C4-2B (cell line): ENCODE results near the gene INSYN2B.

Experiments used
- ZFX ChIP-seq: fragments of 450-650 bp; IDR thresholded peaks from 2 replicates; pipeline ENCODE4 v1.6.1; 2017
- TF ChIP-seq, protein P1 (sequence below): fragments of 450-650 bp; conservative IDR thresholded peaks from 2 replicates; pipeline ENCODE4 v1.5.1; 2017; ENCODE audit warnings: mild to moderate bottlenecking

DNA sequence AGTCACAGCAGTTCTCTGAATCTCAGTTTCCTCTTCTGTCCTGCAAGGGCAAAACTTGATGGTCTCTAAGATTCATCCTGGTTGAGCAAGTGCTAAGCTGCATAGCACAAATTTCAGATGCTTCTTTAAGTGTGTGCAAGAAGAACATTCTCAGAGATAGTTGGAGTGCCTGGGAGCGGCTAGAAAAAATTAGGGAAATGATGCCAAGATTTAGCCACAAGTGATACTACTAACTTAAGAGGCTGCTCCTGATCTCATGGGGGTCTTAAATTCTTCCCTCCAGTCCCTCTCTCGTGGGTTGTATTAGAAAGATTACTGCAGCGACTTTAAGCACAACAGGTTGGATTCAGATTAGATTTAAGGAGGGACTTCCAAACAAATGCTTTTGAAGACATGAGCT is 24.2 kb downstream of the INSYN2B start:
- TF ChIP-seq, protein P1, sequence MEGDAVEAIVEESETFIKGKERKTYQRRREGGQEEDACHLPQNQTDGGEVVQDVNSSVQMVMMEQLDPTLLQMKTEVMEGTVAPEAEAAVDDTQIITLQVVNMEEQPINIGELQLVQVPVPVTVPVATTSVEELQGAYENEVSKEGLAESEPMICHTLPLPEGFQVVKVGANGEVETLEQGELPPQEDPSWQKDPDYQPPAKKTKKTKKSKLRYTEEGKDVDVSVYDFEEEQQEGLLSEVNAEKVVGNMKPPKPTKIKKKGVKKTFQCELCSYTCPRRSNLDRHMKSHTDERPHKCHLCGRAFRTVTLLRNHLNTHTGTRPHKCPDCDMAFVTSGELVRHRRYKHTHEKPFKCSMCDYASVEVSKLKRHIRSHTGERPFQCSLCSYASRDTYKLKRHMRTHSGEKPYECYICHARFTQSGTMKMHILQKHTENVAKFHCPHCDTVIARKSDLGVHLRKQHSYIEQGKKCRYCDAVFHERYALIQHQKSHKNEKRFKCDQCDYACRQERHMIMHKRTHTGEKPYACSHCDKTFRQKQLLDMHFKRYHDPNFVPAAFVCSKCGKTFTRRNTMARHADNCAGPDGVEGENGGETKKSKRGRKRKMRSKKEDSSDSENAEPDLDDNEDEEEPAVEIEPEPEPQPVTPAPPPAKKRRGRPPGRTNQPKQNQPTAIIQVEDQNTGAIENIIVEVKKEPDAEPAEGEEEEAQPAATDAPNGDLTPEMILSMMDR, result no peak
- TF ChIP-seq ZFX, result no peak
